Parathyroid adenoma (tissue), 2 donors: ENCODE results near the gene KRTAP10-8.
"Not testable (repeated sequence)": the region's sequence is repeated elsewhere in the genome, so short reads cannot be mapped to it uniquely, and the experiment has no call there.

Experiments
- H2AFZ ChIP-seq: fragments of 300-600 bp; sonication (generic); one replicate; pipeline ENCODE4 v1.7.0; 2017; ENCODE audit warnings: antibody characterized with exemption, mild to moderate bottlenecking
- H3K27ac ChIP-seq: fragments of 300-600 bp; sonication (generic); one replicate; pipeline ENCODE4 v1.7.0; 2017
- H3K27me3 ChIP-seq: fragments of 300-600 bp; sonication (generic); one replicate; pipeline ENCODE4 v1.7.0; 2017; ENCODE audit warnings: low read length; ENCODE audit not compliant: control insufficient read depth, insufficient read depth
- H3K36me3 ChIP-seq: fragments of 300-600 bp; sonication (generic); one replicate; pipeline ENCODE4 v1.7.0; 2017; ENCODE audit warnings: low read length; ENCODE audit not compliant: control insufficient read depth, insufficient read depth
- H3K4me1 ChIP-seq: fragments of 300-600 bp; sonication (generic); one replicate; pipeline ENCODE4 v1.7.0; 2017; ENCODE audit warnings: control low read depth
- H3K4me2 ChIP-seq: fragments of 300-600 bp; sonication (generic); one replicate; pipeline ENCODE4 v1.7.0; 2017; ENCODE audit warnings: low read length
- H3K4me3 ChIP-seq: fragments of 300-600 bp; sonication (generic); one replicate; pipeline ENCODE4 v1.7.0; 2017; ENCODE audit warnings: low read depth, low read length
- H3K79me2 ChIP-seq: fragments of 300-600 bp; sonication (generic); one replicate; pipeline ENCODE4 v1.7.0; 2017; ENCODE audit warnings: control low read depth
- H3K9ac ChIP-seq: fragments of 300-600 bp; sonication (generic); one replicate; pipeline ENCODE4 v1.7.0; 2017; ENCODE audit warnings: mild to moderate bottlenecking
- H3K9me3 ChIP-seq: fragments of 300-600 bp; sonication (generic); one replicate; pipeline ENCODE4 v1.7.0; 2017; ENCODE audit warnings: low read length; ENCODE audit not compliant: control insufficient read depth
- CTCF ChIP-seq: fragments of 300-600 bp; sonication (generic); IDR thresholded peaks from one replicate; pipeline ENCODE4 v1.7.0; 2017; ENCODE audit warnings: antibody characterized with exemption, mild to moderate bottlenecking
- donor health status: primary hyperparathyroidism.

KRTAP10-8 gene

DNA sequence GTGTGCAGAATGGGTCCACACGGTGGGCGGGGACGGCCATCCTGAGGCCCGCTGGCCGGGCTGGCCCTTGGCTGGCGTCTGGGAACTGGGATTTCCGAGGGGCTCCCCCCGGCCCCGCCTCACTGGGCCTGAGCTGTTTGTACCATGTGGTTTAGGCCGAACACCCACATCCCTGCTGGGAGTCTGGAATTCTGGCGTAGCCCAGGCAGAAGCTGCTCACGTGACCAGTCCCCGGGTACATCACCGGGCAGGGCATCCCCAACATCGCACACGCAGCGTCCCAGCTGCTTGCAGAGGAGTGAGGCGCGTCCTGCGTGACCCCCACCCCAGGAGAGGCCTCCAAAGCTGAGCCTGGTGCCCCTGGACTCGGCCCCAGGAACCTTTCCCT, 9.4 kb upstream of the KRTAP10-8 start:
- Histone ChIP-seq H3K9ac (no peak overlapping the region), H3K9me3 (no peaks in the 10 kb centered on the region), H2AFZ (no peak overlapping the region), H3K4me2 (no peak overlapping the region), H3K27ac (no peak overlapping the region), H3K79me2 (no peaks in the 10 kb centered on the region), H3K36me3 (no peaks in the 10 kb centered on the region), H3K4me1 (no peaks in the 10 kb centered on the region), H3K4me3 (no peak overlapping the region), H3K27me3 (no peaks in the 10 kb centered on the region)
- TF ChIP-seq CTCF: no peak

GRCh38 chr21:44603109-44603875, 8.6 kb upstream of the KRTAP10-8 start:
- H3K36me3 ChIP-seq: no peaks in the 10 kb centered on the region
- no peaks in the 10 kb centered on the region for H3K9me3 ChIP-seq
- no peak overlapping the region for H2AFZ ChIP-seq
- no peak overlapping the region for H3K4me2 ChIP-seq
- no peaks in the 10 kb centered on the region for H3K4me1 ChIP-seq
- H3K27me3 ChIP-seq: no peaks in the 10 kb centered on the region
- TF ChIP-seq CTCF: no peak
- no peak overlapping the region for H3K9ac ChIP-seq
- H3K27ac ChIP-seq: no peak overlapping the region
- no peak overlapping the region for H3K4me3 ChIP-seq
- H3K79me2 ChIP-seq: no peaks in the 10 kb centered on the region

DNA sequence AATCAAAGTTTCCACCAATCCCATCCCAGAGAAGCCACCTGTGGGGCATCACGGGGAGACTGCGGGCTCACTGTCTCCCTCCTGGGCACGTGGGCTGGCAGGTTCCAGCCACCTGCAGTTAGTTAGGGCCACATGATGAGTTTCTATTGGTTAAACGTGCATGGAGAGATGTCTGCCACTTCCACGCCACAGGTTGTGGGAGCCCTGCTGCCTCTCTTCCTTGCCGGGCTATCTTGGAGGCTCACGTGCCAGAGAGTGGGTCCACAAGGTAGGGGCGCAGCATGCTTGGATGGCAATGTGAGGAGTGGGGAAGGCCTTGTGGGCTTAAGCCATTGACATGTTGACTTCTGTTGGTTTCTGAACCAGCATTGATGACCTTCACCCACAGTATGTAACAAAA, 8.0 kb upstream of the KRTAP10-8 start:
- Histone ChIP-seq H2AFZ (no peak overlapping the region), H3K9ac (no peak overlapping the region), H3K36me3 (no peaks in the 10 kb centered on the region), H3K27me3 (no peaks in the 10 kb centered on the region), H3K27ac (no peak overlapping the region), H3K9me3 (no peaks in the 10 kb centered on the region), H3K4me3 (no peak overlapping the region), H3K4me2 (no peak overlapping the region), H3K79me2 (no peaks in the 10 kb centered on the region), H3K4me1 (no peaks in the 10 kb centered on the region)
- TF ChIP-seq CTCF: no peak

- TF ChIP-seq CTCF: no peak
- no peaks in the 10 kb centered on the region for H3K79me2 ChIP-seq
- H3K27ac ChIP-seq: no peak overlapping the region
- H3K4me2 ChIP-seq: no peak overlapping the region
- H3K4me1 ChIP-seq: no peaks in the 10 kb centered on the region
- H3K4me3 ChIP-seq: no peak overlapping the region
- no peaks in the 10 kb centered on the region for H3K9me3 ChIP-seq
- no peaks in the 10 kb centered on the region for H3K27me3 ChIP-seq
- no peaks in the 10 kb centered on the region for H3K36me3 ChIP-seq
- H2AFZ ChIP-seq: no peak overlapping the region
- no peak overlapping the region for H3K9ac ChIP-seq
These were observed 5.4 kb upstream of the KRTAP10-8 start for GRCh38 chr21:44606495-44606894.

DNA sequence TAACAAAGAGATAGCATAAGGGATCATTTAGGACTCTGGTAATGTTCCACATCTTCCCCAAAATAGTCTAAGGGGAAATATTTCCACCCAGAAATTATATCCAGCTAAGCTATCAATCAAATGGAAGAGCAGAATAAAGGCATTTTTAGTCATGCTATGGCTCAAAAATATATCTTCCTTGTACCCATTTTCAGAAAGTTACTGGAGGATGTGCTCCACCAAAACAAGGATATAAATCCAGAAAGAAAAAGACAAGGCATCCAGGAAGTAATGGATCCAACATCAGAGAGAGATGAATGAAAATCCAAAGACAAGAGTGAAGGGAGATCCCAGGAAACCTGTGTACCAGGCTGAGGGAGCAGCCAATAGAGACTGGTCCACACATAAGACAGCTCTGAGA, 2.7 kb upstream of the KRTAP10-8 start:
- Histone ChIP-seq H2AFZ (no peak overlapping the region), H3K79me2 (no peaks in the 10 kb centered on the region), H3K4me3 (no peak overlapping the region), H3K4me2 (no peak overlapping the region), H3K9me3 (no peaks in the 10 kb centered on the region), H3K9ac (no peak overlapping the region), H3K27me3 (no peaks in the 10 kb centered on the region), H3K4me1 (no peaks in the 10 kb centered on the region), H3K27ac (no peak overlapping the region), H3K36me3 (no peaks in the 10 kb centered on the region)
- TF ChIP-seq CTCF: no peak

DNA sequence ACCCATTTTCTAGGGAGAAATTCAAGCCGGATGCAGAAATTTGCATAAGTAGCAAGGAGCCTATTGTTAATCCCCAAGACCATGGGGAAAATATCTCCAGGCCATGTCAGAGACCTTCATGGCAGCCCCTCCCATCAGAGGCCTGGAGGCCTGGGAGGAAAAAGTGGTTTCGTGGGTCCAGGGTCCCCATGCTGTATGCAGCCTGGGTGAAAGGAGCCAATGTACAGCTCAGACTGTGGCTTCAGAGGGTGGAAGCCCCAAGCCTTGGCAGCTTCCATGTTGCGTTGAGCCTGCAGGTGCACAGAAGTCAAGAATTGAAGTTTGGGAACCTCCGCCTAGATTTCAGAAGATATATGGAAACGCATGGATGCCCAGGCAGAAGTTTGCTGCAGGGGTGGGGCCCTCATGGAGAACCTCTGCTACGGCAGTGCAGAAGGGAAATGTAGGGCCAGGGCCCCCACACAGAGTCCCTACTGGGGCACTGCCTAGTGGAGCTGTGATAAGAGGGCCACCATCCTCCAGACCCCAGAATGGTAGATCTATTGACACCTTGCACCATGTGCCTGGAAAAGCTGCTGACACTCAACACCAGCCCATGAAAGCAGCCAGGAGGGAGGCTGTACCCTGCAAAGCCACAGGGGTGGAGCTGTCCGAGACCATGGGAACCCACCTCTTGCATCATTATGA, 1.6 kb upstream of the KRTAP10-8 start:
- H2AFZ ChIP-seq: not testable (repeated sequence)

More for the DNA sequence above, 1.6 kb upstream of the KRTAP10-8 start:
- H3K9ac ChIP-seq, H3K27ac ChIP-seq, H3K4me1 ChIP-seq, H3K4me3 ChIP-seq, H3K79me2 ChIP-seq, H3K9me3 ChIP-seq, H3K4me2 ChIP-seq, H3K27me3 ChIP-seq, H3K36me3 ChIP-seq: not testable (repeated sequence)
